RWPE2 (cell line): ENCODE measurements around the gene TDP2.

Experiments used
- ATAC-seq: fragments of 200-7000 bp; cut with Tn5 transposase; 3 replicates; pipeline ENCODE4 v1.9.1; 2021; ENCODE audit warnings: low read depth
- DNase-seq: peaks from one replicate; pipeline ENCODE4 v3.0.0-alpha.2; 2020; ENCODE audit warnings: low spot score
- H3K27ac ChIP-seq: fragments of 450-650 bp; 2 replicates; pipeline ENCODE4 v1.5.1; 2017; ENCODE audit warnings: mild to moderate bottlenecking; ENCODE audit not compliant: poor library complexity, severe bottlenecking
- H3K27me3 ChIP-seq: fragments of 250-450 bp; sonication (Bioruptor Pico); 2 replicates; pipeline ENCODE4 v1.5.1; 2021; ENCODE audit warnings: mild to moderate bottlenecking, moderate library complexity; ENCODE audit not compliant: insufficient read depth, poor library complexity, severe bottlenecking
- H3K36me3 ChIP-seq: fragments of 250-450 bp; sonication (Bioruptor Pico); 2 replicates; pipeline ENCODE4 v1.5.1; 2020; ENCODE audit warnings: low read depth, mild to moderate bottlenecking, moderate library complexity
- H3K4me1 ChIP-seq: fragments of 250-450 bp; sonication (Bioruptor Pico); 2 replicates; pipeline ENCODE4 v1.5.1; 2021; ENCODE audit warnings: mild to moderate bottlenecking, moderate library complexity; ENCODE audit not compliant: insufficient read depth, poor library complexity, severe bottlenecking
- H3K4me3 ChIP-seq: fragments of 250-450 bp; sonication (Bioruptor Pico); 2 replicates; pipeline ENCODE4 v1.5.1; 2021; ENCODE audit warnings: mild to moderate bottlenecking, moderate library complexity; ENCODE audit not compliant: severe bottlenecking
- H3K9me3 ChIP-seq: fragments of 250-450 bp; sonication (Bioruptor Pico); 2 replicates; pipeline ENCODE4 v1.5.1; 2021; ENCODE audit warnings: mild to moderate bottlenecking, moderate library complexity; ENCODE audit not compliant: severe bottlenecking
- TF ChIP-seq, protein P1 (sequence below): fragments of 450-650 bp; IDR thresholded peaks from one replicate; pipeline ENCODE4 v1.5.1; 2017; ENCODE audit warnings: mild to moderate bottlenecking, moderate library complexity; ENCODE audit not compliant: poor library complexity, severe bottlenecking

Gene TDP2

DNA sequence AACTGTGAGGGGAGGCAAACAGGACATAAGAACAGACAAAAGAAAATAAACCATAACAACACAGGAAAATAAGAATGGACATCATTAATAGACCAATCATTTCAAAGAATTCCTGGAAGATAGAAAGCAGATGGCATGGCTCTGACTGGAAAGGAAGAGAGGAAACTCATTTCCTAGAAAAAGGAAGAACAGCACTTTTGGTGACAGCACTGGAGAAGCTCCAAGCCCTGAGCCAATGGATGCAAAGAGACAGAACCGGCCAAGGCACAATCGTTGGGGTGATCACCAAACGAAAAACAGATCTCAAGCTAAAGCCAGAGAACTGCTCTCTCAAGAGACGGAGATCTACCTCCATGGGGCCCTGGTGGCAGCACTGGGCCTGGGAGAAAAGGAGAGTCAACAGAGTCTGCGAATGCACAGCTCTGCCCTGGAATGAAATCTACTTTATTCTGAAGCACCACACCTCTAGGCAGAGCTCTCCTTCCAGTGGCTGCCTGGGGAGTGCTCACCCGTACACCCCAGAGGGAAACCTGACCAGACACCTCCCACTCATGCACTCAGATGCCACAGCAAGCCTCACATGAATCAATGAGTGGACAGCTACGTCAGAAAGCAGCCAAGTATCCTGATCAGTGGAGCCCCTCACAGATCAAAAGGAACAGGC lies 44.9 kb downstream of the TDP2 start:
- H3K4me1 ChIP-seq = no peaks in the 10 kb centered on the region
- no peaks in the 10 kb centered on the region for H3K36me3 ChIP-seq
- TF ChIP-seq, protein P1, sequence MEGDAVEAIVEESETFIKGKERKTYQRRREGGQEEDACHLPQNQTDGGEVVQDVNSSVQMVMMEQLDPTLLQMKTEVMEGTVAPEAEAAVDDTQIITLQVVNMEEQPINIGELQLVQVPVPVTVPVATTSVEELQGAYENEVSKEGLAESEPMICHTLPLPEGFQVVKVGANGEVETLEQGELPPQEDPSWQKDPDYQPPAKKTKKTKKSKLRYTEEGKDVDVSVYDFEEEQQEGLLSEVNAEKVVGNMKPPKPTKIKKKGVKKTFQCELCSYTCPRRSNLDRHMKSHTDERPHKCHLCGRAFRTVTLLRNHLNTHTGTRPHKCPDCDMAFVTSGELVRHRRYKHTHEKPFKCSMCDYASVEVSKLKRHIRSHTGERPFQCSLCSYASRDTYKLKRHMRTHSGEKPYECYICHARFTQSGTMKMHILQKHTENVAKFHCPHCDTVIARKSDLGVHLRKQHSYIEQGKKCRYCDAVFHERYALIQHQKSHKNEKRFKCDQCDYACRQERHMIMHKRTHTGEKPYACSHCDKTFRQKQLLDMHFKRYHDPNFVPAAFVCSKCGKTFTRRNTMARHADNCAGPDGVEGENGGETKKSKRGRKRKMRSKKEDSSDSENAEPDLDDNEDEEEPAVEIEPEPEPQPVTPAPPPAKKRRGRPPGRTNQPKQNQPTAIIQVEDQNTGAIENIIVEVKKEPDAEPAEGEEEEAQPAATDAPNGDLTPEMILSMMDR = no peak
- ATAC-seq = no peak
- no peaks in the 10 kb centered on the region for H3K27me3 ChIP-seq
- no peak for DNase-seq
- H3K27ac ChIP-seq = no peak overlapping the region
- no peaks in the 10 kb centered on the region for H3K9me3 ChIP-seq
- no peak overlapping the region for H3K4me3 ChIP-seq

DNA sequence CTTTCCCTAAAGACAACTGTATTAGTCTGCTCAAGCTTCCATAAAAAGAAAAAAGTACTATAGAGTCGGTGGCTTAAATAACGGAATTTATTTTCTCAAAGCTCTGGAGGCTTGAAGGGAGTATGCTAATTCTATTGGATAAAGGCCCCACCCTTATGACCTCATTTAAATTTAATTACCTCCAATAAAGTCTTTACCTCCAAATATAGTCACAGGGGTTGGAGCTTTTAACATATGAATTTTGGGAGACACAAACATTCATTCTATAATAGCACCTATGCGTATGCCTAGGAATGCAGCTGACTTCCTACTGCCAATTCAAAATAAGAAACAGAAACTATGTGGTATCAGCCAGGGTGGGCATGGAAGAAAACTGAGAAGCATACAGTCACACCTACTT lies 46.1 kb downstream of the TDP2 start:
- Histone ChIP-seq H3K4me1 (no peaks in the 10 kb centered on the region), H3K36me3 (no peaks in the 10 kb centered on the region), H3K27ac (no peak overlapping the region), H3K27me3 (no peaks in the 10 kb centered on the region), H3K9me3 (no peaks in the 10 kb centered on the region), H3K4me3 (no peak overlapping the region)
- TF ChIP-seq, protein P1 = no peak
- no peak for DNase-seq
- no peak for ATAC-seq

DNA sequence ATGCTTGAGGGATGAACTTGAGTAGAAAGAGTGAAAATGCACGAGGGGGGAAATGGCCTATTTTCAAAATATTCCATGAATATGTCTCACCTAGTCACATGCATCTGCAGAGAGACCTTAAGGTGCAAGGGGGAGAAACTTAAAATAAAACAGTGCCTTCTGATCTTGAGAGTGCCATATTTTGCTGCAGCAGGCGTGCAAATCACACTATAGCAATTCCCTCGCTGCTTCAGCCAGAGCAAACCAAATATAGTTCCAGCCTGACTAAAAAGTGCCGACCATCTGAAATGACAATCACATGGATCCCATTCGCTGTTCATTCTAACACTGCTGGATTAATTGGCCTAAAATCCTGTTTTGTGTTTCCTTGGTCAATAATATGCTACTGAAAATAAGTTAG lies 47.0 kb downstream of the TDP2 start:
- ATAC-seq = no peak

DNA sequence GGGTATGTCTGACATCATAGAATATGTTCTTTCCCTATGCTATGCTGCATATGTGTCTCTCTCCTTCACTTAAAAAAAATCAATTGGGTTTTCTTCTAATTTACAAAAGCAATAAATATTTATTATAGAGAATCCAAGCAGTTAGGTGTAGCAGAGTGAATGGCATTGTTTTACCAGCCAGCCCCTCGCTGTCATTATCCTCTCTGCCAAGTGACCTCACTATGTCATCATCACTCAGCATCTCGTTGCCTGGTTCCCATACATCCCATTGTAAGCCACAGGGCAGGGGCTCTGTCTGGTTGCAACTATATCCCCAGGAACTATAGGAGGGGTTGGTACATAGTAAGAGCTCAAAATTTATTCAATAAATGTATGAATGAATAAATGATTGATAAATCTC lies 52.1 kb downstream of the TDP2 start:
- Histone ChIP-seq H3K27ac (no peak overlapping the region), H3K36me3 (no peaks in the 10 kb centered on the region), H3K4me3 (no peak overlapping the region), H3K4me1 (no peaks in the 10 kb centered on the region), H3K27me3 (no peaks in the 10 kb centered on the region), H3K9me3 (no peaks in the 10 kb centered on the region)
- TF ChIP-seq, protein P1 = no peak
- ATAC-seq (no peak), DNase-seq (no peak)

More for the DNA sequence above, 47.0 kb downstream of the TDP2 start:
- no peak overlapping the region for H3K27ac ChIP-seq
- H3K27me3 ChIP-seq = no peaks in the 10 kb centered on the region
- DNase-seq = no peak
- TF ChIP-seq, protein P1 = no peak
- no peaks in the 10 kb centered on the region for H3K9me3 ChIP-seq
- no peaks in the 10 kb centered on the region for H3K36me3 ChIP-seq
- H3K4me1 ChIP-seq = no peaks in the 10 kb centered on the region
- no peak overlapping the region for H3K4me3 ChIP-seq

DNA sequence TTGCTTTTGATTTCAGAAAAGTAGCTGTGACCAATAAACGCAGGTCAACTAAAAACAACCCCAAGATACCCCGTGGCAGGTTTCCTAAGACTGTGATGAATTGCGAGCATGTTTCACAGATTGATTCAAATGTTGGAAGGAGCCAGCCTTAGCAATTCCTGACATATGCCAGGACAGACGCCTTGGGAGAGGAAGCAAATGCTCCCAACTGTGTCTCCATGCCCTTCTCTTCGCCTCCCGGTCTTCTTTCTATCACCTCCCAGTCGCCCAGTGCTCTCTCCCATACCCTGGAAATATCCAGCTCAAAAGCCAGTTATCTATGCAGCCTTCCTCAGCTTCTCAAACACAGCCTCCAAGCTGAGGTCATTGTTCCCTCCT lies 52.7 kb downstream of the TDP2 start:
- ATAC-seq (no peak), DNase-seq (no peak)
- Histone ChIP-seq H3K27me3 (no peaks in the 10 kb centered on the region), H3K9me3 (no peaks in the 10 kb centered on the region), H3K27ac (no peak overlapping the region), H3K36me3 (no peaks in the 10 kb centered on the region), H3K4me1 (no peaks in the 10 kb centered on the region), H3K4me3 (no peak overlapping the region)
- TF ChIP-seq, protein P1 = no peak
